Mesodermal cell (in vitro differentiated cells): ENCODE measurements around the gene IRX5.

ENCODE experiments used
- H3K27ac ChIP-seq: 2 replicates; pipeline ENCODE4 v1.7.0; 2013; ENCODE audit warnings: mild to moderate bottlenecking, low read depth, low read length, moderate library complexity; ENCODE audit not compliant: severe bottlenecking
- H3K36me3 ChIP-seq: 2 replicates; pipeline ENCODE4 v1.7.1; 2013; ENCODE audit warnings: mild to moderate bottlenecking, low read length, moderate library complexity; ENCODE audit not compliant: control insufficient read depth, insufficient read depth
- H3K4me1 ChIP-seq: one replicate; pipeline ENCODE4 v1.7.1; 2013; ENCODE audit warnings: mild to moderate bottlenecking, low read length; ENCODE audit not compliant: insufficient read depth, control insufficient read depth, poor library complexity, severe bottlenecking
- H3K4me3 ChIP-seq: 2 replicates; pipeline ENCODE4 v1.7.0; 2013; ENCODE audit warnings: low read length, control low read depth, mild to moderate bottlenecking; ENCODE audit not compliant: insufficient read depth, poor library complexity, severe bottlenecking; ENCODE audit errors: extremely low read depth
- H3K9me3 ChIP-seq: 2 replicates; pipeline ENCODE4 v1.7.1; 2013; ENCODE audit warnings: mild to moderate bottlenecking, low read length, moderate library complexity; ENCODE audit not compliant: control insufficient read depth
- WGBS, 2 experiments: methylation state at CpG; one replicate each; pipeline ENCODE4 v1.1.5; 2013; ENCODE audit warnings: missing lambda C conversion rate in 2 of 2; ENCODE audit not compliant: insufficient coverage in 2 of 2; 5-methylcytosine and 5-hydroxymethylcytosine counted together

Gene IRX5

DNA sequence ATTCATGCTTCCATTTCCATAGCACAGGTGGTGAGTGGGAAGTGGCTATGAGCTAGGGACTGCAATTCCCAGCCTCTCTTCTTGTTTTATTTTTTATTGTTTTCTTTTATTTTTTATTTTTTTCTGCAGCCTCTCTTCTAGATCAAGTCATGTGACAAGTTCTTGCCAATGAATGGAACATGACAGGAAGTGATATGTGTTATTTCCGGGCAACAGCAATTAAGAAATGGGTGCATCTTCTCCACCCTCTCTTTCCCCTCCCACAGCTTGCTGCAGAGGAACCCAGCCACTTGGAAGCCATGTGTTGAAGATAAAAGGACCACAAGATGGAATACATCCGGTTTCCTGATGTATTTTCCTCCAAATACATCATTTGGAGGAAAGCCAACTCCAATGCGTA is 23.6 kb downstream of the IRX5 start:
- no peaks in the 10 kb centered on the region for H3K36me3 ChIP-seq
- no peaks in the 10 kb centered on the region for H3K4me1 ChIP-seq
- no CpG with 5 or more reads among the region's 3 CpGs for WGBS, 2 experiments
- no peak overlapping the region for H3K4me3 ChIP-seq
- no peak overlapping the region for H3K27ac ChIP-seq
- no peaks in the 10 kb centered on the region for H3K9me3 ChIP-seq

DNA sequence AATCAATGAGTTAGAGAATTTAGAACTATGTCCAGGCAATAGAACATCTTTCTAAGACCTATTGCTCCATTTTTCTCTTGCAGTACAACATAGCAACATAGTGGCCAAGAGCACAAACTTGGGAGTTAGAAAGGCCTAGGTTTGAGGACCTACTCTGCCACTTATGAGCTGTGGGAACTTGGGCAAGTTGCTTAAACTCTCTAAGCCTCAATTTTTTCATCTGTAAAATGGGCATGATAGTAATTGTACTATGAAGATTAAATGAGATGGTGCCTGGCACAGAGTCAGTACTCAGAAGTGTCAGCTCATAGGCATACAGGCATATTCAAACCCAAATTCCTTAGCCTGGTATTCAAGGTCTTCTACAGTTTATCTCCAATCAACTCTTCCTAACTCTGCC is 25.1 kb downstream of the IRX5 start:
- Histone ChIP-seq H3K4me3 (no peak overlapping the region), H3K36me3 (no peaks in the 10 kb centered on the region), H3K27ac (no peak overlapping the region), H3K9me3 (no peaks in the 10 kb centered on the region), H3K4me1 (no peaks in the 10 kb centered on the region)

DNA sequence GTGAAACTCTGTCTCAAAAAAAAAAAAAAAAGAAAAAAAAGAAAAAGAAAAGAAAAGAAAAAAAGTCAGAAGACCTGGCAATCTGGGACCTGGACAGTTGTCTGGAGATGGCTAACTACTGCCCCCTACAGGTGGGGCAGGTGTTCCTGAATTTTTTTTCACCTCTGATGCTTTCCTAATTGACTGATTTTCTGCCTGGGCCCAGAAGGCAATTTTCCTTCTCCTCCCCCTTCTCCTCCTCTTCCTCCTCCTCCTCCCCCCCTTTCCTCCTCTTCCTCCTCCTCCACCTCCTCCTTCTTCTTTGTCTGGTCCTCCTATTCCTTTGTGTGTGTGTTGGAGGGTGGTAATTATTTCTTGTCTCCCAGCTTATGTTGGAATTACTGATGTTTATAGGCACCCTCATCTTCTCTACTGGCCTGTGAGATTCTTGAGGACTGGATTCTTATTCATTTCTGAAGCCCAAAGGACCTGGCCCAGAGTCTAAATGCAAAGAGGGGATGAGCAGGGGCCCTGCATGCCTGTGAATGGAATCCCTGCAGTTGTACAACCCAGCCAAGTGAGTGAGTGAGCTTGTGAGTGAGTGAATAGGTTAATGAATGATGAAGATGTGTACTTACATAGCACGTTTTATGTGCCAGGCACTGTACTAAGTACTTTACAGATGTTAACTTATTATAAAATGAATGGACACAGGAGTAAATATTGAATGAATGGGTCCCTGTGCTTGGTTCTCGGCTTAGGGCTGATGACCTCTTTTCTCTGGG is 26.9 kb downstream of the IRX5 start:
- Histone ChIP-seq H3K36me3 (no peaks in the 10 kb centered on the region), H3K4me3 (no peak overlapping the region), H3K27ac (no peak overlapping the region), H3K4me1 (no peaks in the 10 kb centered on the region), H3K9me3 (no peaks in the 10 kb centered on the region)
- no CpG with 5 or more reads among the region's 2 CpGs for WGBS, 2 experiments

DNA sequence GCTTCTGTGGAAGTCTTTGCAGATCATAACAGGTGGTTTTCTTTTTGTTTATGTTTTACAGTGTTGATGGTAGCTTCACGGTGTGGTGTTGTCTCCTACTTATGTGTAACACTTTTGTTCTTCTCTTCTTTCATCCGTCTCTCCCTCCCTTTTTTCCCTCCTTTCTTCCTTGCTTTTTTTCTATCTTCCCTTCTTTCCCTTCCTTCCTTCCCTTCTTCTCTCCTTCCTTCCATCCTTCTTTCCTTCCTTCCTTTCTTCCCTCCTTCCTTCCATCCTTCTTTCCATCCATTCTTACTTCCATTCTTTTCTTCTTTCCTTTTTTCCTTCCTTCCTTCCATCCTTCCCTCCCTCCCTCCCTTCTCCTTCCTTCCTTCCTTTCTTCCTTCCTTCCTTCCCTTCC is 31.4 kb downstream of the IRX5 start:
- no peak overlapping the region for H3K27ac ChIP-seq
- no peaks in the 10 kb centered on the region for H3K4me1 ChIP-seq
- no peak overlapping the region for H3K4me3 ChIP-seq
- no peaks in the 10 kb centered on the region for H3K9me3 ChIP-seq
- WGBS, 2 experiments = 86 to 90% methylated on average over 1 of the region's 2 CpGs
- no peaks in the 10 kb centered on the region for H3K36me3 ChIP-seq

DNA sequence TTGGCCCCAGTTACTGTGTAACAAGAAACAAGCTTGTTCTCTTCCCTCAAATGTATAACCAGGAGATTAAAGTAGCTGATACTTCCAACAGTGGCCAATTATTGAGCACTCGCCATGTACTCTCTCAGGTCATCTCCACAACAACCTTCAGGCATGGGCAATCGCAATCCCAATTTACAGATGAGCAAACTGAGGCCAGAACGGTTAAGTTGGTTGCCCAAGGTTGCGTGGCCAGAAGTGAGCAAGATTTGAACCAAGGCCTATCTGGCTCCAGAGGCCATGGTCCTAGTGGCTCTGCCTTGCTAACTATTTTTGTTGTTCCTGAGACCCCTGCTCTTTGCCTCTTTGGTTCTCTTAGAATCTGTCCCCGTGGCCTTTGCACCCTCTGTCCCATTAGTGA is 33.6 kb downstream of the IRX5 start:
- Histone ChIP-seq H3K4me3 (no peak overlapping the region), H3K9me3 (no peaks in the 10 kb centered on the region), H3K27ac (no peak overlapping the region), H3K36me3 (no peaks in the 10 kb centered on the region), H3K4me1 (no peaks in the 10 kb centered on the region)
- 87 to 92% methylated on average over 5 of the region's 5 CpGs for WGBS, 2 experiments

DNA sequence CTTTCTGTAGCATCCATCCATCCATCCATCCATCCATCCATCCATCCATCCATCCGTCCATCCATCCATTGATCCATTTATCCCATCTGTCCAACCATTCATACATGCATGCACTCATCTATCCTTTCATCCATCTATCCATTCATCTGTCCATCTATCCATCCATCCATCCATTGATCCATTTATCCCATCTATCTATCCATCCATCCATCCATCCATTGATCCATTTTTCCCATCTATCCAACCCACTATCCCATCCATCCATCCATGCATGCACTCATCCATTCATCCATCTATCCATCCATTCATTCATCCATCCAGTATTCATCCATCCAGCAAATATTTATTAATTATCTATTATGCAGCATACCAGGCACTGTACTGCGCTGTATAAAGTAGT is 34.8 kb downstream of the IRX5 start:
- no peaks in the 10 kb centered on the region for H3K9me3 ChIP-seq
- no peaks in the 10 kb centered on the region for H3K36me3 ChIP-seq
- no peak overlapping the region for H3K27ac ChIP-seq
- H3K4me3 ChIP-seq = no peak overlapping the region
- 83 to 90% methylated on average over 1 of the region's 2 CpGs for WGBS, 2 experiments
- H3K4me1 ChIP-seq = no peaks in the 10 kb centered on the region

DNA sequence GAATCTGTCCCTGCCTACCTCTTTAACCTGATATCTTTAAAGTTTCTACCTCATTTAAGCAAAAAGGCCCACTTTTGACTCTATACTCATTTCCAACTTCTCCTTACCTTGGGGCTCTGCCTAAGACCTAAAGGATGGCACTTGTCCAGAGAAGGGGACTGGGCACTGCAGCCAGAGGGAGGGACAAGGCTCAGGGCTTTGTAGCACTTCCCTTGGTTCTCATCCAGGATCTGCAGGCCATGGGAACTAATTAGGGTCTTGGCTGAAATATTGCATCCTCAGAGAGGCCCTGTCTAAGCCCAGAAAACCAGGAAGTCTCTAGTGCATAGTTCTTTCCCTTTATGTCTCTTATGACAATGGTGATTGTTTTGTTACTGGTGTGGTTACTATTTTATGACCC is 37.3 kb downstream of the IRX5 start:
- no peak overlapping the region for H3K27ac ChIP-seq
- H3K36me3 ChIP-seq = no peaks in the 10 kb centered on the region
- no peaks in the 10 kb centered on the region for H3K9me3 ChIP-seq
- H3K4me1 ChIP-seq = no peaks in the 10 kb centered on the region
- no peak overlapping the region for H3K4me3 ChIP-seq

DNA sequence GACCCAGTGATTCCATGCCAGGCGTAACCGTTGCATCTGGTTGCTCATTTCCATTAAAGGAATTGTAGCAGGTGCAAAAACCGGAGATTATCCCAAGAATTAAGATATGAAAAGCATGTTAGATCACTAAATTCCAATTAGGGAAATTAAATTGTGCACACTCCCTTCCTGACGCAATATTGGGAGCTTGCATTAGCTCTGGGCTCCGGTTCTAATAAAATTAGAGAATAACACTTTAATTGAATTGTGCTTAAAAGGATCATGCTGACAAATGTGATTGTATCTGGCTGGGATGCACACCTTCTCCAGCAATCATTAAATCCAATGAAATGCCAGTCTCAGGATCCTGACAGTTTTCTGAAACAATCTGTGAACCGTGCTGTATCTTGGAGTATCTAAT is 38.1 kb downstream of the IRX5 start:
- Histone ChIP-seq H3K4me3 (no peak overlapping the region), H3K36me3 (no peaks in the 10 kb centered on the region), H3K27ac (no peak overlapping the region), H3K4me1 (no peaks in the 10 kb centered on the region), H3K9me3 (no peaks in the 10 kb centered on the region)
- WGBS, 2 experiments = 79 to 93% methylated on average over 1 to 6 of the region's 6 CpGs

DNA sequence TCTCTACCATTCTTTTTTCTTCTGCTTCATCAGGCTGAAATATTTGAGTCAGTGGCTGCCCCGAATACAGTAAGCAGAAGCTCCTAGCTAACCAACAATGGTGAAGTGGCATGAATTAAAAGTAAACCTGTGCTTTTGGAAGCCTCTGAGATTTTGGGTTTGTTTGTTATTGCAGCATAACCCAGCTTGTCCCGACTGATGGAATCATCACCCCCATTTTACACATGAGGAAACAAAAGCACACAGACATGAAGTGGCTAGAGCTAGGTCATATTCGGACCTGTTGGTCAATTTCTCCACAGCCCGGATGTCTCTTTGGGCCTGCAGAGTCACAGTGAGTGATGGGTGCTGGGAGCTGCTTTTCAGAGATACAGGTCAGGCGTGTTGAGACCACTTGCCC is 39.4 kb downstream of the IRX5 start:
- Histone ChIP-seq H3K4me3 (no peak overlapping the region), H3K36me3 (no peaks in the 10 kb centered on the region), H3K4me1 (no peaks in the 10 kb centered on the region), H3K27ac (no peak overlapping the region), H3K9me3 (no peaks in the 10 kb centered on the region)
- WGBS, 2 experiments = 89 to 100% methylated on average over 1 to 3 of the region's 5 CpGs

DNA sequence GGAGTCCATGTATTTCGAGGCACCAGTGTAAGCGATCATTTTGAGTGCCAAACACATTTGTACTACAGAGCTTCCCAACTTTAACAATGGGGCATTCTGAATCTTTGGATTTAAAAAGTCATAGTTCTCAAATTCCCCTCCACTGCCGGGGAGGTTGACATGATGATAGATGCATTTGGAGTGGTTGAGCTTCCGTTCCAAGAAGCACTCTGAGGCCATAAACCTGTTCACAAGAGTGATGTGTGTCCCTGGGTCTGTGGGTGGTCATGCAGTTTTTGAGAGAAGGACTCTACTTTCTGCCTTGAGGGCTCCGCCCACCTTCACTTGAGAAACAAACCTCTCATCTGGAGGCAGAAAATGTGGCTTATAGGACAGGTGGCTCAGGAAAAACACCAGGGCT is 43.7 kb downstream of the IRX5 start:
- H3K4me3 ChIP-seq = no peak overlapping the region
- H3K36me3 ChIP-seq = no peaks in the 10 kb centered on the region
- no peaks in the 10 kb centered on the region for H3K4me1 ChIP-seq
- 94 to 100% methylated on average over 2 of the region's 5 CpGs for WGBS, 2 experiments
- no peaks in the 10 kb centered on the region for H3K9me3 ChIP-seq
- no peak overlapping the region for H3K27ac ChIP-seq

DNA sequence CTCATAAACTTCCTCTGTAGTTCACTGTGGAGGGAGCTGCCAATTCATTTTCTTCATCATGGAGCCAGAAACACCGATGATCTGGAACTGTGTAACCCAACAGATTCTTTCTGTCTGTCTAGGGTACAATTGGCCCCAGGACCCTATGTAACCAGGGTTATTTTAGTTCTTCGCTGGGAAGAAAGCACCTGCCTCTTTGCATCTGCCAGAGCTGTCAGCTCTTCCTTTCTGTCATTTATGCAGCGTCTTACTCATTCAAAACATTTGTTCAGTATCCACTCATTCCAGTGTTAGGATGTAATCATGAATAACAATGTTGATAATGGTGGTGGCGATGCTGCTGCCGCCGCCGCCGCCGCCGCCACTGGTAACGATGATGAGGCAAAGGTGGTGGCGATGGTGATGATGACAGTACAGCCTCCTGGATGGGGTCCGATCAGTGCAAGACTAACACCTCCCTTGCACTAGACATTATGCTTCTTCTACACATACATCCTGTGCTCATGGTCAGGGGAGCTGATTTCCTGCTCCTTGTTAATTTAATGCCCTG is 46.1 kb downstream of the IRX5 start:
- WGBS, 2 experiments = 94 to 96% methylated on average over 7 to 9 of the region's 13 CpGs
- Histone ChIP-seq H3K4me3 (no peak overlapping the region), H3K27ac (no peak overlapping the region)

More for the DNA sequence above, 46.1 kb downstream of the IRX5 start:
- Histone ChIP-seq H3K4me1 (no peaks in the 10 kb centered on the region), H3K36me3 (no peaks in the 10 kb centered on the region), H3K9me3 (no peaks in the 10 kb centered on the region)
